ENCODE measurements around the gene GSTM1. TPM values are rescaled to one million over a fixed set of nuclear protein-coding genes. Genes with fewer than 3 reads are reported as not detected.
"Not testable (repeated sequence)": the region's sequence is repeated elsewhere in the genome, so short reads cannot be mapped to it uniquely, and the experiment has no call there.

Gene GSTM1
- total and polyA plus RNA-seq, 8 donors, result 0.23 to 99.7 (median 37.4) TPM; not detected in 2

DNA sequence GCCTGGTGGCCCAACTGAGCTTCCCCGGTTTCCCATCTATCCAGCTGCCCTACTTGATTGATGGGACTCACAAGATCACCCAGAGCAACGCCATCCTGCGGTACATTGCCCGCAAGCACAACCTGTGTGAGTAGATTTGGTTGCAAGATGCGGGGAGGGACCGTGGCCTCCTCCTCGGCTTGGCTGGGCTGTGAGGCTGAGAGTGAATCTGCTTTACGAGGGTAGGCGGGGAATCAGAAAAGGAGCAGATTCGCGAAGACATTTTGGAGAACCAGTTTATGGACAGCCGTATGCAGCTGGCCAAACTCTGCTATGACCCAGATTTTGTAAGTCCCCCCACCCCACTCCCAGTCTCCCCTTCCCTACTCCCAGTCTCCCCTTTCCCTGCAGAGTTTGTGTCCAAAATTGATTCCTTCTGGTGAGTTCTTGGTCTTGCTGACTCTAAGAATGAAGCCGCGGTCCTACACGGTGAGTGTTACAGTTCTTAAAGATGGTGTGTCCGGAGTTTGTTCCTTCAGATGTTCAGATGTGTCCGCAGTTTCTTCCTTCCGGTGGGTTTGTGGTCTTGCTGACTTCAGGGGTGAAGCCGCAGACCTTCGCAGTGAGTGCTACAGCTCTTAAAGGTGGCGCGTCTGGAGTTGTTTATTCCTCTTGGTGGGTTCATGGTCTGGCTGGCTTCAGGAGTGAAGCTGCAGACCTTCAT lies 18.2 kb upstream of the GSTM1 start:
- Histone ChIP-seq H3K36me3 (peaks cover 0 to 34% (median 7%) of the 10 kb centered on the region in 4 donors), H3K9me3 (no peaks in the 10 kb centered on the region), H3K27me3 (no peaks in the 10 kb centered on the region), H3K4me1 (peaks cover 10 to 19% (median 14%) of the 10 kb centered on the region in 4 donors), H3K4me3 (no peak overlapping the region), H3K27ac (peak overlapping the region in 1 of 5 donors; percentile 8)
- TF ChIP-seq POLR2A (IDR thresholded peaks at IDR 0.05), result no peak
- 79 to 92% (median 88%) methylated on average over 22 of the region's 22 CpGs for WGBS, 5 donors
- intact Hi-C loops (cut with DNase I; ENCODE audit: low total_unique reads), result no loop called here
- no peak for DNase-seq

DNA sequence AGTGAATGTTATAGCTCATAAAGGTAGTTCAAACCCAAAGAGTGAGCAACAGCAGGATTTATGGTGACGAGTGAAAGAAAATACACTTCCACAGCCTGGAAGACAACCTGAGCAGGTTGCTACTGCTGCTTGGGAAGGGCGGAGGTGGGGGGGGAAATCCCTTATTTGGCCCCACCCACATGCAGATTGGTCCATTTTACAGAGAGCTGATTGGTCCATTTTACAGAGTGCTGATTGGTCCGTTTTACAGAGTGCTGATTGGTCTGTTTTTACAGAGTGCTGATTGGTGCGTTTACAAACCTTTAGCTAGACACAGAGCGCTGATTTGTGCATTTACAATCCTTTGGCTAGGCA lies 17.7 kb upstream of the GSTM1 start:
- H3K9me3 ChIP-seq; H3K4me3 ChIP-seq; DNase-seq; H3K27ac ChIP-seq; H3K27me3 ChIP-seq; intact Hi-C loops (cut with DNase I; ENCODE audit: low total_unique reads): not testable (repeated sequence)
- Histone ChIP-seq H3K36me3 (peaks cover 0 to 34% (median 7%) of the 10 kb centered on the region in 4 donors), H3K4me1 (peaks cover 10 to 19% (median 14%) of the 10 kb centered on the region in 4 donors)
- 89 to 96% (median 96%) methylated on average over 4 to 5 of the region's 5 CpGs for WGBS, 5 donors

DNA sequence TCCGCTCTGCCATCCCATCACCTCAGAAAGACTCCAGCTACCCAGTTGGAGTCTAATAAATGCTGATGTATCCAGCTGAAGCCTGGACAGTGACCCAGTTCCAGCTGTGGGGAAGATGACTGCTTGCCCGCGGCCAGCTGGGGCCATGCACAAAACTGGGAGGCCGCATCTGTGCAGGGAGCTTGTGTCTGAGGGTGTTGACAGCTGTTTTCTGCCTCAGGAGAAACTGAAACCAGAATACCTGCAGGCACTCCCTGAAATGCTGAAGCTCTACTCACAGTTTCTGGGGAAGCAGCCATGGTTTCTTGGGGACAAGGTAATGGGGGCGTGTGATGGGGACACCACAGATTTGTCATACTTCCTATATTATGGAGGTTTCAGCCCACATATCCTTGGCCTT lies 16.6 kb upstream of the GSTM1 start:
- intact Hi-C loops (cut with DNase I; ENCODE audit: low total_unique reads), result no loop called here
- no peak overlapping the region for H3K4me3 ChIP-seq
- DNase-seq, result no peak
- no peak for TF ChIP-seq POLR2AphosphoS5 (IDR thresholded peaks at IDR 0.05)
- TF ChIP-seq POLR2A (IDR thresholded peaks at IDR 0.05), result no peak
- TF ChIP-seq, protein P1, sequence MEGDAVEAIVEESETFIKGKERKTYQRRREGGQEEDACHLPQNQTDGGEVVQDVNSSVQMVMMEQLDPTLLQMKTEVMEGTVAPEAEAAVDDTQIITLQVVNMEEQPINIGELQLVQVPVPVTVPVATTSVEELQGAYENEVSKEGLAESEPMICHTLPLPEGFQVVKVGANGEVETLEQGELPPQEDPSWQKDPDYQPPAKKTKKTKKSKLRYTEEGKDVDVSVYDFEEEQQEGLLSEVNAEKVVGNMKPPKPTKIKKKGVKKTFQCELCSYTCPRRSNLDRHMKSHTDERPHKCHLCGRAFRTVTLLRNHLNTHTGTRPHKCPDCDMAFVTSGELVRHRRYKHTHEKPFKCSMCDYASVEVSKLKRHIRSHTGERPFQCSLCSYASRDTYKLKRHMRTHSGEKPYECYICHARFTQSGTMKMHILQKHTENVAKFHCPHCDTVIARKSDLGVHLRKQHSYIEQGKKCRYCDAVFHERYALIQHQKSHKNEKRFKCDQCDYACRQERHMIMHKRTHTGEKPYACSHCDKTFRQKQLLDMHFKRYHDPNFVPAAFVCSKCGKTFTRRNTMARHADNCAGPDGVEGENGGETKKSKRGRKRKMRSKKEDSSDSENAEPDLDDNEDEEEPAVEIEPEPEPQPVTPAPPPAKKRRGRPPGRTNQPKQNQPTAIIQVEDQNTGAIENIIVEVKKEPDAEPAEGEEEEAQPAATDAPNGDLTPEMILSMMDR (IDR thresholded peaks at IDR 0.05), result no peak
- TF ChIP-seq EP300 (IDR thresholded peaks at IDR 0.05), result no peak
- H3K36me3 ChIP-seq, result peaks cover 0 to 30% (median 7%) of the 10 kb centered on the region in 4 donors
- H3K27ac ChIP-seq, result no peak overlapping the region
- peaks cover 10 to 19% (median 14%) of the 10 kb centered on the region in 4 donors for H3K4me1 ChIP-seq
- H3K9me3 ChIP-seq, result no peaks in the 10 kb centered on the region
- H3K27me3 ChIP-seq, result no peaks in the 10 kb centered on the region
- 87 to 96% (median 93%) methylated on average over 2 to 5 of the region's 5 CpGs for WGBS, 5 donors

GRCh38 chr1:109673861-109674260 lies 13.8 kb upstream of the GSTM1 start:
- DNase-seq; H3K27ac ChIP-seq; H3K4me3 ChIP-seq; intact Hi-C loops (cut with DNase I; ENCODE audit: low total_unique reads); H3K4me1 ChIP-seq; H3K27me3 ChIP-seq; H3K9me3 ChIP-seq: not testable (repeated sequence)
- WGBS, 5 donors, result 65 to 89% (median 77%) methylated on average over 2 of the region's 2 CpGs
- H3K36me3 ChIP-seq, result peaks cover 0 to 30% (median 7%) of the 10 kb centered on the region in 4 donors

GRCh38 chr1:109676683-109677381 lies 10.8 kb upstream of the GSTM1 start:
- 80 to 95% (median 93%) methylated on average over 3 of the region's 3 CpGs for WGBS, 5 donors
- H3K4me3 ChIP-seq; DNase-seq; H3K27me3 ChIP-seq; intact Hi-C loops (cut with DNase I; ENCODE audit: low total_unique reads); H3K9me3 ChIP-seq; H3K27ac ChIP-seq; H3K4me1 ChIP-seq: not testable (repeated sequence)
- peaks cover 0 to 21% (median 5%) of the 10 kb centered on the region in 4 donors for H3K36me3 ChIP-seq

DNA sequence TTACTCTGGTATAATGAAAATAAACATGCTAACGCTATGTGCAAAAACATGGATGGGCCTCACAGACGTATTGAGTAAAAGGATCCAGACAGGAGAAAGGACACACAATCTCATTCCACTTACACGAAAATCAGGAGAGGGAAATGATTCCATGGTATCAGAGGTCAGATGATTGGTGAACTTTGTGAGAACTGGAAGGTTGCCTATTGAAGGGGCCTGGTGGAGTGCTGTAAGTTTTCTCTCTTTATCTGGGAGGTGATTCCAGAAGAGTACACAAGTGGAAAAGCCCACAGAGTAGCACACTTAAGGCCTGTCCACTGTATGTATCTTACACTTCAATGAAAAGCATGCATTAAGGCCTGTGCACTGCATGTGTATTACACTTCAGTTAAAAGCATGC lies 10.2 kb upstream of the GSTM1 start:
- DNase-seq, result no peak
- 55 to 71% (median 58%) methylated on average over 3 of the region's 3 CpGs for WGBS, 5 donors

DNA sequence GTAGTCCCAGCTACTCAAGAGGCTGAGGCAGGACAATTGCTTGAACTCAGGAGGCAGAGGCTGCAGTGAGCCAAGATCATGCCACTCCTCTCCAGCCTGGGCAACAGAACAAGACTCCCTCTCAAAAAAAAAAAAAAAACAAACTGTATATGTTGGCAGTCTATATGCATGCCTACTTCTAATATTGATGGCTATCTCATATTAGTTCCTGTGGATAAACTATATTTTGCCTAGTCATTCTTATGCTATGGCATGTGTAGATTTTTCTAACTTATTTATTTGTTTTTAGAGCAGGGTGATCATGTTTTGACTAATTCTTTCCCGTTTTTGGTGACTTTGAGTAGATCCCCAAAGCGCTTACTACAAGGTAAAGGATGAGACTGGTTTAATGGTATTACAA lies 9.0 kb upstream of the GSTM1 start:
- WGBS, 5 donors, result 84 to 92% (median 87%) methylated on average over 2 of the region's 2 CpGs
- H3K4me1 ChIP-seq; H3K27ac ChIP-seq; intact Hi-C loops (cut with DNase I; ENCODE audit: low total_unique reads); H3K9me3 ChIP-seq; DNase-seq; H3K27me3 ChIP-seq; H3K4me3 ChIP-seq; H3K36me3 ChIP-seq: not testable (repeated sequence)

More for the DNA sequence above, 10.2 kb upstream of the GSTM1 start:
- H3K9me3 ChIP-seq, result no peaks in the 10 kb centered on the region
- no peaks in the 10 kb centered on the region for H3K27me3 ChIP-seq
- no peak overlapping the region for H3K4me3 ChIP-seq
- TF ChIP-seq EP300 (IDR thresholded peaks at IDR 0.05) (no peak), POLR2AphosphoS5 (IDR thresholded peaks at IDR 0.05) (no peak), POLR2A (IDR thresholded peaks at IDR 0.05) (no peak)
- TF ChIP-seq, protein P1 (IDR thresholded peaks at IDR 0.05), result no peak
- H3K27ac ChIP-seq, result no peak overlapping the region
- intact Hi-C loops (cut with DNase I; ENCODE audit: low total_unique reads), result no loop called here
- peaks cover 0 to 15% (median 5%) of the 10 kb centered on the region in 4 donors for H3K36me3 ChIP-seq
- H3K4me1 ChIP-seq, result no peaks in the 10 kb centered on the region

- H3K27me3 ChIP-seq; intact Hi-C loops (cut with DNase I; ENCODE audit: low total_unique reads); H3K9me3 ChIP-seq; DNase-seq; H3K27ac ChIP-seq; H3K4me3 ChIP-seq; H3K4me1 ChIP-seq; H3K36me3 ChIP-seq: not testable (repeated sequence)
- 82 to 100% (median 84%) methylated on average over 1 to 6 of the region's 6 CpGs; no CpG with 5 or more reads in 2 of the 5 donors for WGBS, 5 donors
Observed at GRCh38 chr1:109684777-109685176, 2.8 kb upstream of the GSTM1 start.

GRCh38 chr1:109685399-109685798 lies 2.2 kb upstream of the GSTM1 start:
- H3K9me3 ChIP-seq; intact Hi-C loops (cut with DNase I; ENCODE audit: low total_unique reads); H3K4me1 ChIP-seq; H3K36me3 ChIP-seq; H3K27me3 ChIP-seq; H3K27ac ChIP-seq; H3K4me3 ChIP-seq: not testable (repeated sequence)
- 18 to 22% methylated on average over 1 of the region's 1 CpG; no CpG with 5 or more reads in 3 of the 5 donors for WGBS, 5 donors
- DNase-seq, result peak in 1 of 2 donors; percentile 61

Data from stomach (tissue), 9 donors.